Endothelial cell of umbilical vein (primary cell): ENCODE data around the gene PABPC1L. TPM values are rescaled to one million over a fixed set of nuclear protein-coding genes. Genes with fewer than 3 reads are reported as not detected.

Experiments used
- BruUV-seq: library from RNA; stranded (reverse); fragments of 400-500 nt; replicated peaks from 2 replicates; lab custom pipeline; 2021; lab: Mats Ljungman, UMichigan
- CTCF ChIA-PET: fragments of 300-600, 350-600 bp; sonication (Branson Sonifier 250); formaldehyde crosslinking; loops from one replicate; lab custom pipeline; 2021; ENCODE audit warnings: antibody characterized with exemption, inconsistent platforms; lab: Charles Lee
- POLR2A ChIA-PET: fragments of 300-600, 350-600 bp; sonication (Branson Sonifier 250); formaldehyde crosslinking; loops from one replicate; lab custom pipeline; 2021; ENCODE audit warnings: antibody characterized with exemption, inconsistent platforms; lab: Charles Lee
- DNase-seq: peaks from one replicate; pipeline ENCODE4 v3.0.0-alpha.2; 2011; ENCODE audit warnings: low read depth, low spot score
- FAIRE-seq: peaks from 2 replicates; lab custom pipeline; 2011; peaks lifted over from hg19 to GRCh38; lab: Jason Lieb, UNC
- H2AFZ ChIP-seq: 2 replicates; pipeline ENCODE4 v1.6.0; 2012; ENCODE audit warnings: low read depth, low read length, control low read depth, inconsistent platforms
- H3K27ac ChIP-seq: 2 replicates; pipeline ENCODE4 v1.5.1; 2011; ENCODE audit warnings: low read depth, mild to moderate bottlenecking, control low read depth, low read length, moderate library complexity; ENCODE audit not compliant: insufficient read depth
- H3K27me3 ChIP-seq, 2 experiments: 2 replicates each; pipeline versions ENCODE4 v1.6.0 to v1.6.1; 2011; ENCODE audit warnings: low read length in 2 of 2, mixed read lengths in 1 of 2; ENCODE audit not compliant: control insufficient read depth in 2 of 2, insufficient read depth in 2 of 2
- H3K36me3 ChIP-seq, 2 experiments: 2 replicates in 1 of 2; 3 replicates in 1 of 2; pipeline ENCODE4 v1.5.1; 2011; ENCODE audit warnings: low read length in 2 of 2, mild to moderate bottlenecking in 1 of 2, moderate library complexity in 1 of 2; ENCODE audit not compliant: control insufficient read depth in 2 of 2, insufficient read depth in 2 of 2; ENCODE audit errors: extremely low read depth in 1 of 2
- H3K4me1 ChIP-seq: 3 replicates; pipeline ENCODE4 v1.5.1; 2011; ENCODE audit warnings: mild to moderate bottlenecking, low read length; ENCODE audit not compliant: control insufficient read depth, insufficient read depth; ENCODE audit errors: extremely low read depth
- H3K4me2 ChIP-seq: 2 replicates; pipeline ENCODE4 v1.6.1; 2011; ENCODE audit warnings: low read length, control low read depth, mixed read lengths; ENCODE audit not compliant: insufficient read depth
- H3K4me3 ChIP-seq, 3 experiments: fragments of 200-600 bp in 1 of 3; sonication (generic), shearing (Covaris generic) in 1 of 3; replicated peaks in 1 of 3; 2 replicates each; pipeline ENCODE4 v1.5.1; 2011 to 2016; ENCODE audit warnings: control low read depth in 3 of 3, low read length in 3 of 3, mild to moderate bottlenecking in 2 of 3, inconsistent platforms in 1 of 3, low read depth in 1 of 3, moderate library complexity in 1 of 3; ENCODE audit not compliant: insufficient read depth in 1 of 3
- H3K79me2 ChIP-seq: 2 replicates; pipeline ENCODE4 v1.6.0; 2012; ENCODE audit warnings: low read length, inconsistent platforms; ENCODE audit not compliant: control insufficient read depth, insufficient read depth
- H3K9ac ChIP-seq: replicated peaks from 2 replicates; pipeline ENCODE3; 2011; ENCODE audit warnings: low read length, control low read depth; ENCODE audit not compliant: insufficient read depth; ENCODE audit errors: extremely low read depth
- H3K9me1 ChIP-seq: replicated peaks from 3 replicates; pipeline ENCODE4 v1.6.0; 2011; ENCODE audit warnings: mild to moderate bottlenecking, low read length; ENCODE audit not compliant: control insufficient read depth, insufficient read depth; ENCODE audit errors: extremely low read depth
- H3K9me3 ChIP-seq: replicated peaks from 2 replicates; pipeline ENCODE4 v1.5.1; 2012; ENCODE audit warnings: low read length, inconsistent platforms; ENCODE audit not compliant: control insufficient read depth, insufficient read depth
- H4K20me1 ChIP-seq: replicated peaks from 2 replicates; pipeline ENCODE3; 2011; ENCODE audit warnings: mild to moderate bottlenecking, low read length; ENCODE audit not compliant: control insufficient read depth, insufficient read depth; ENCODE audit errors: extremely low read depth
- EZH2 ChIP-seq: IDR thresholded peaks from 2 replicates; pipeline ENCODE4 v1.6.1; 2012; ENCODE audit warnings: borderline replicate concordance, low read depth, mild to moderate bottlenecking, moderate library complexity, low read length, inconsistent platforms; ENCODE audit not compliant: severe bottlenecking
- FOS ChIP-seq: IDR thresholded peaks from 2 replicates; pipeline ENCODE4 v1.6.1; 2011; ENCODE audit warnings: mild to moderate bottlenecking, low read length, moderate library complexity, borderline replicate concordance; ENCODE audit not compliant: insufficient read depth
- GATA2 ChIP-seq: IDR thresholded peaks from 2 replicates; pipeline ENCODE4 v1.7.0; 2011; ENCODE audit warnings: low read depth, mild to moderate bottlenecking, moderate library complexity, mixed read lengths, low read length; ENCODE audit not compliant: insufficient read length, insufficient read depth
- JUN ChIP-seq: IDR thresholded peaks from 2 replicates; pipeline ENCODE4 v1.6.1; 2011; ENCODE audit warnings: borderline replicate concordance, low read depth; ENCODE audit not compliant: insufficient read length, insufficient read depth
- MYC ChIP-seq: IDR thresholded peaks from one replicate; pipeline ENCODE4 v1.6.1; 2011; ENCODE audit warnings: mild to moderate bottlenecking, low read depth, low read length
- POLR2A ChIP-seq: IDR thresholded peaks from 2 replicates; pipeline ENCODE4 v1.6.1; 2012; ENCODE audit warnings: low read depth, mild to moderate bottlenecking, control low read depth, low read length
- POLR2AphosphoS5 ChIP-seq: IDR thresholded peaks from 2 replicates; pipeline ENCODE4 v1.6.1; 2012; ENCODE audit warnings: low read depth, mild to moderate bottlenecking, control low read depth, low read length, moderate library complexity; ENCODE audit not compliant: insufficient read depth
- dilution Hi-C: fragments of 300-500 bp; cut with MboI; formaldehyde crosslinking; loops from one replicate; pipeline ENCODE4 v1.15.0; 2019; ENCODE audit warnings: low sequenced_read_pairs; ENCODE audit not compliant: extremely low pct_ligation_motif_present
- intact Hi-C: fragments of 100-400 bp; cut with micrococcal nuclease; formaldehyde crosslinking; loops from one replicate; pipeline ENCODE4 v1.10.0; 2022
- polyA plus RNA-seq, 4 experiments: library from polyadenylated mRNA; depleted of rRNA in 3 of 4; stranded (reverse) in 3 of 4; unstranded in 1 of 4; fragments of >200 nt; gene quantifications; 2 replicates each; pipeline versions ENCODE4 v1.2.1 to v1.2.3, GENCODE V29; 2011 to 2012; ENCODE audit warnings: missing spikeins in 1 of 4
- total RNA-seq: library from RNA; stranded (reverse); gene quantifications from 2 replicates; pipeline ENCODE4 v1.2.3, GENCODE V29; 2021
- TF ChIP-seq, protein P1 (sequence below), 2 donors: IDR thresholded peaks; 1 replicate in 1 of 2; 2 replicates in 1 of 2; pipeline ENCODE4 v1.5.1; 2011; ENCODE audit warnings: low read length in 2 of 2, mild to moderate bottlenecking in 2 of 2, moderate library complexity in 2 of 2, control low read depth in 1 of 2, inconsistent platforms in 1 of 2, low read depth in 1 of 2; ENCODE audit not compliant: insufficient read depth in 1 of 2; ENCODE audit errors: extremely low read depth in 1 of 2
- TF ChIP-seq, protein P2 (sequence below): IDR thresholded peaks from 2 replicates; pipeline ENCODE4 v1.6.1; 2011; ENCODE audit not compliant: insufficient read depth, insufficient read length

Gene PABPC1L
- total and polyA plus RNA-seq, 2 donors (not counting 3 experiments of a cell fraction or from before 2014, with no cell fraction given), result 7.8 to 12.6 TPM

DNA sequence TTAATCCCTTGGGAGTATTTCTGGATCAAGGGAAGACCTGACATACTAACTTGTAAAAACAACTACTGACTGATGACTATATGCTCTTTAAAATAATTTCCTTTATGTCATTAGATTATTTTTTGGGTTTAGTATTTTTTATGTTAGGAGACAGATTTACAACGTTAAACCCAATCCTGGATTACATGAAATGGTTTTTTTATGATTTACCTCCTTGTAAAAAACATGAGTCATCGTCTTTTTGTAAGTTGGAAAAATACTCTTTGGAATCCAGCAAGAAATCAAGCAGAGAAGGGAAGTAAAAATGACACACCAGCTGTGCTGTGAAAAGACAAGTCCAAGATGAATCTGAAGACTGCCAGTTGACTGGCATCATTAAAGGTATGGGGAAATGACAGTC, 63.2 kb downstream of the PABPC1L start:
- Histone ChIP-seq H3K9me1 (no peaks in the 10 kb centered on the region), H2AFZ (no peak overlapping the region), H3K4me3 (no peak overlapping the region), H3K9ac (no peak overlapping the region), H3K27ac (peak overlapping the region; percentile 8), H3K4me1 (peaks cover 36% of the 10 kb centered on the region), H3K36me3 (peaks cover 6 to 9% of the 10 kb centered on the region in 2 experiments), H3K79me2 (peaks cover 18% of the 10 kb centered on the region), H3K9me3 (no peaks in the 10 kb centered on the region), H3K4me2 (no peak overlapping the region), H3K27me3 (no peaks in the 10 kb centered on the region), H4K20me1 (no peaks in the 10 kb centered on the region)
- no peak for DNase-seq
- dilution Hi-C loops, result no loop called here
- peak; percentile 44 for FAIRE-seq
- ChIA-PET POLR2A (no interaction called here), CTCF (no interaction called here)
- no peak for TF ChIP-seq JUN
- TF ChIP-seq, protein P1, sequence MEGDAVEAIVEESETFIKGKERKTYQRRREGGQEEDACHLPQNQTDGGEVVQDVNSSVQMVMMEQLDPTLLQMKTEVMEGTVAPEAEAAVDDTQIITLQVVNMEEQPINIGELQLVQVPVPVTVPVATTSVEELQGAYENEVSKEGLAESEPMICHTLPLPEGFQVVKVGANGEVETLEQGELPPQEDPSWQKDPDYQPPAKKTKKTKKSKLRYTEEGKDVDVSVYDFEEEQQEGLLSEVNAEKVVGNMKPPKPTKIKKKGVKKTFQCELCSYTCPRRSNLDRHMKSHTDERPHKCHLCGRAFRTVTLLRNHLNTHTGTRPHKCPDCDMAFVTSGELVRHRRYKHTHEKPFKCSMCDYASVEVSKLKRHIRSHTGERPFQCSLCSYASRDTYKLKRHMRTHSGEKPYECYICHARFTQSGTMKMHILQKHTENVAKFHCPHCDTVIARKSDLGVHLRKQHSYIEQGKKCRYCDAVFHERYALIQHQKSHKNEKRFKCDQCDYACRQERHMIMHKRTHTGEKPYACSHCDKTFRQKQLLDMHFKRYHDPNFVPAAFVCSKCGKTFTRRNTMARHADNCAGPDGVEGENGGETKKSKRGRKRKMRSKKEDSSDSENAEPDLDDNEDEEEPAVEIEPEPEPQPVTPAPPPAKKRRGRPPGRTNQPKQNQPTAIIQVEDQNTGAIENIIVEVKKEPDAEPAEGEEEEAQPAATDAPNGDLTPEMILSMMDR (IDR thresholded peaks at IDR 0.05; ENCODE audit: extremely low read depth in 1 of 2, insufficient read depth in 1 of 2, low read depth in 1 of 2, low read length in 2 of 2), result no peak
- TF ChIP-seq GATA2, result no peak
- no peak for TF ChIP-seq EZH2
- intact Hi-C loops, result no loop called here
- BruUV-seq, result no TSS peak

DNA sequence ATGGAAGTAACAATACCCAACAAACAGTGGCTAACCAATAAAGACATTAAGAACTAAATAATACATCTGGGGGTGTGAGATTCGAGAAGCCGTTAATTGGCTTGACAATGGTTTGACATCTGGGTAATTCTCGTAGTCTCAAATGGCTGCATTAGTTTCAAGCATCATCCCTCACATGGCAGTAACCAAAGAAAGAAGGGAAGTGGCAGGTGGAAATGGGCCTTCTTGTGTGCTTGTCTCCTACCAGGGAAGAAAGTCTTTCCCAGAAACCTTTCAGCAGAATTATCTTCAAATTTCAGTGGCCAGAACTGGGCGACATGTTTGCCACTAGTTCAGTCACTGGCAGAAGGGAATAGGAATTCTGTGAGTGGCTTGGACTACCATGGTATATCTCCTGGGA, 66.8 kb downstream of the PABPC1L start:
- TF ChIP-seq POLR2A (no peak), JUN (no peak), GATA2 (no peak), MYC (no peak), EZH2 (no peak), POLR2AphosphoS5 (no peak), FOS (no peak)
- TF ChIP-seq, protein P1 (IDR thresholded peaks at IDR 0.05; ENCODE audit: extremely low read depth in 1 of 2, insufficient read depth in 1 of 2, low read depth in 1 of 2, low read length in 2 of 2), result no peak
- TF ChIP-seq, protein P2, sequence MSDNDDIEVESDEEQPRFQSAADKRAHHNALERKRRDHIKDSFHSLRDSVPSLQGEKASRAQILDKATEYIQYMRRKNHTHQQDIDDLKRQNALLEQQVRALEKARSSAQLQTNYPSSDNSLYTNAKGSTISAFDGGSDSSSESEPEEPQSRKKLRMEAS, result no peak
- no peaks in the 10 kb centered on the region for H3K79me2 ChIP-seq
- intact Hi-C loops, result no loop called here
- ChIA-PET POLR2A (no interaction called here), CTCF (interaction anchor here (2.1 to 2.3 kb wide), 2 partner anchors 11 to 35 kb away, joined by 9 to 13 read pairs; no protein-coding TSS in a partner anchor)
- FAIRE-seq, result no peak
- H4K20me1 ChIP-seq, result no peaks in the 10 kb centered on the region
- H3K4me3 ChIP-seq, result no peak overlapping the region
- no peaks in the 10 kb centered on the region for H3K27me3 ChIP-seq
- H3K36me3 ChIP-seq, result peaks cover 6 to 12% of the 10 kb centered on the region in 2 experiments
- dilution Hi-C loops, result no loop called here
- H3K27ac ChIP-seq, result no peak overlapping the region
- H3K9ac ChIP-seq, result no peak overlapping the region
- H3K9me3 ChIP-seq, result no peaks in the 10 kb centered on the region
- no peaks in the 10 kb centered on the region for H3K9me1 ChIP-seq
- no peak for DNase-seq
- H3K4me2 ChIP-seq, result no peak overlapping the region
- no peak overlapping the region for H2AFZ ChIP-seq
- peaks cover 8% of the 10 kb centered on the region for H3K4me1 ChIP-seq
- no TSS peak for BruUV-seq
